HTERT RPE-1 (cell line): ENCODE measurements around the gene AURKAIP1.
"Not testable (repeated sequence)": the region's sequence is repeated elsewhere in the genome, so short reads cannot be mapped to it uniquely, and the experiment has no call there.

ENCODE experiments used
- in situ Hi-C: fragments of 300-500 bp; cut with MboI; formaldehyde crosslinking; loops from 4 replicates; pipeline ENCODE4 v1.14.3; 2020; ENCODE audit warnings: low sequenced_read_pairs

The AURKAIP1 gene

DNA sequence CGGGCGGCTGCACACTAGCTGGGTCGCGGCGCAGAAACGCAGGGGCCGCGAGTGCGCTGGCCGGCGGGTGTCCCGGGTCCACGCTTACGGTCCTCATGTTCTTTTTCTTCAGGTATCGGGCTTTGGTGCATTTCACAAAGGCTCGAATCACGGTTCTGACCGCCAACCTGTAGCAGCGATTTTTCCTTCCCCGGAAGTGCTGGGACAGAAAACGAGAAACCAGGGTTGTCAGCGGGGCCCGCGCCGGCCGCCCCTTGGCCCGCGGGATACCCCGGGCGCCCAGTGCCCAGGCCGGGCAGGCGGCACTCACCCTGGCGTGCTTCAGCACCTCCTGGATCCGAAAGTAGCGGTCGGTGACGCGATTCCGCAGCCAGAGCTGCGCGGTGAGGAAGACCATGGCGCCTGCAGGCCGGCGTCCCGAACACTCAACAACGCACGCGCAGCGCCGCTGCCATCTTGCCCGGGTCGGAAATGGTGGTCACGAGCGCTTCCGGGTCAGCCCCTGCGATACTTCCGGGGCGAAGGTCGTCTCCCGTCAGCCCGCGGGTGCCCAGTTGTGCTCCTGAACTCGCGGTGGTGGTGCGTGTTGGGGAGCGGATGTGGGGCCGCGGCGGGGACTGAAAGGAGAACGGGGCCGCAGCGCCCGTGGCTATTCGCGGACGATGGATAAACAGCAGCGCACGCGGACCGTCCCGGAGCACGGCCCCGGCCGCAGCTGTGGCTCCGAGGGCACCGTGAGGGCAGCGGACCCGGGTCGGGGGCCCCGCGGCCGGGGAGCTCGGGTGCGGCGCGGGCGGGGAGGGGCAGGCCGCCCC lies 32.0 kb upstream of the AURKAIP1 start, which contains the start of gene MRPL20:
MRPL20 (minus strand) TSS at position 473 of the 815 bp plus-strand sequence; CDS start at position 397, 76 bp downstream.
- in situ Hi-C loops, result no loop called here

DNA sequence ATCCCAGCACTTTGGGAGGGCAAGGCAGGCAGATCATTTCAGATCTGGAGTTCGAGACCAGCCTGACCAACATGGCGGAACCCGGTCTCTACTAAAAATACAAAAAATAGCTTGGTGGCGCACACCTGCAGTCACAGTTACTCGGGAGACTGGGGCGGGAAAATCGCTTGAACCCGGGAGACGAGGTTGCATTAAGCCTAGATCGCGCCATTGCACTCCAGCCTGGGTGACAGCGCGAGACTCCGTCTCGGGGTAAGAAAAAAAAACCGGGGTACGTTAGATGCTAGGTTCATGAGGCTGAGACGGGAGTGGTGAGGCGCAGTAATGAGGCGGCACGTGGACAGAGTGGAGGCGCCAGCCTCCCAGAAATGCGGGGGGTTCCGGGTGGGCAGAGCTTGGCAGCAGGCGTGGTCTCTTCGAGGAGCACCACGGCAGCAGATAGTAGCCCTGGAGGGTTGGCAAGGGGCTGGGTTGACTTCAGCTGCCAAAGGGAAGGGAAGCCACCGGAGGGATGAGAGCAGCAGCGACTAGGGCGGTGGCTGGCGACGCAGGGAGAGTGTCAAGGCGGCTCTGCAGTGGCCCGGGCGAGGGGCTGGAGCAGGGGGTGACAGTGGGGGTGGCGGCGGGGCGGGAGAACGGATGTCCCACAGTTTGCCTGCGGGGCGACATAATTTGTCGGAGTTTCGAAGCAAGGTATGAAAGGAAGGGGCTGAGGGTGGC lies 31.3 kb upstream of the AURKAIP1 start:
- in situ Hi-C loops, result no loop called here

DNA sequence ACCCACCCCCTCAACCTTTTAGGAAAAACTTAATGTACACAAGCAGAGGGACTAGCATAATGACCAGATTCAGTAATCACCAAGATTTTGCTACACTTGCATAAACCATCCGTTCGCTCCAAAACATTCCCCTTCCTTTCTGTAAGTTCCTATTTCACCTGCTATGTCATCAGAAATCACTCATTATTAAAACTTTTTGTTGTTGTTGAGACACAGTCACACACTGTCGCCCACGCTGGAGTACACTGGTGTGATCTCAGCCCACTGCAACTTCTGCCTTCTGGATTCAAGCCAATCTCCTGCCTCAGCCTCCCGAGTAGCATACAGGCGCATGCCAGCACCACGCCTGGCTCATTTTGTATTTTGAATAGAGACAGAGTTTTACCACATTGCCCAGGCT lies 28.6 kb upstream of the AURKAIP1 start:
- in situ Hi-C loops, result no loop called here

DNA sequence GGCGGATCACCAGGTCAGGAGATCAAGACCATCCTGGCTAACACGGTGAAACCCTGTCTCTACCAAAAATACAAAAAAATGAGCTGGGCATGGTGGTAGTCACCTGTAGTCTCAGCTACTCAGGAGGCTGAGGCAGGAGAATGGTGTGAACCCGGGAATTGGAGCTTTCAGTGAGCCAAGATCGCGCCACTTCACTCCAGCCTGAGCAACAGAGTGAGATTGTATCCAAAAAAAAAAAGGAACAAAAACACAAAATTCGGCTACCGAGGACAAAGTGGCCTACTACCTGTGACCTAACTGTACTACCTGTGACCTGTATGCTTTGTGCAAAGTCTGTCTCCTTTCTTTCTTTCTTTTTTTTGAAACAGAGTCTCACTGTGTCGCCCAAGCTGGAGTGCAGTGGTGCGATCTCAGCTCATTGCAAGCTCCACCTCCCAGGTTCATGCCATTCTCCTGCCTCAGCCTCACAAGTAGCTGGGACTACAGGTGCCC lies 27.9 kb upstream of the AURKAIP1 start:
- in situ Hi-C loops, result not testable (repeated sequence)

DNA sequence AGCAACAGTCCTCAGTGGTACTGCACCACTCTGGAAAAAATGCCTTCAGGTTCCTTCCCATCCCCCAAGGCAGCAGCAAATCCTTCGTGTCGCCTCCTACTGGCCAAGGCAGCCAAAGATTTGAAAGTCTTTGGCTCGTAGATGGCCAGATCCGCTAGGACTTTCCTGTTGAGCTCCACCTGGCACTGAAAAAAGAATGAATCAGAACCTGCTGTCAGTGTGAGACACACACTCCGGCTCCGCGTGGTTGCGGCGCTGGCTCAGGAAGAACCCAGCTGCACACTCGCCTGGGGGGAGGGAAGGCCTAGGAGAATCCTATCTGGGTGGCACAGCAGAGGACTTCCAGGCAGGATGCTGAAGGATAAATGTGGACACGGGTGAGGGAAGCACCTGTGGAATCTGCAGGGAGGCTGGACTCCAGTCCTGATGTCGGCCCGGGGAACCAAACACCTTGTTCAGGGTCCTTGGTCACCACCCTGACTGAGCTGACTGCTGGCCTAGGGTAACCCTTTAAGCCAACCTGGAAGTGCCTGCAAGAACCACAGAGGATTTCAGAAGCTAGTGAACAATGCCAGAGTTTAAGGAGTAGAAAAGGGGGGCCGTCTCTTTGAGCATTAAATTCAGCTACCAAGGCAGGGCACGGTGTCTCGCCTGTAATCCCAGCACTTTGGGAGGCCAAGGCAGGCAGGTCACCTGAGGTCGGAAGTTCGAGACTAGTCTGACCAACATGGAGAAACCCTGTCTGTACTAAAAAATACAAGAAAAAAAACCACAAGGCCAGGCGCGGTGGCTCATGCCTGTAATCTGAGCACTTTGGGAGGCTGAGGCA lies 27.3 kb upstream of the AURKAIP1 start:
- in situ Hi-C loops, result no loop called here

DNA sequence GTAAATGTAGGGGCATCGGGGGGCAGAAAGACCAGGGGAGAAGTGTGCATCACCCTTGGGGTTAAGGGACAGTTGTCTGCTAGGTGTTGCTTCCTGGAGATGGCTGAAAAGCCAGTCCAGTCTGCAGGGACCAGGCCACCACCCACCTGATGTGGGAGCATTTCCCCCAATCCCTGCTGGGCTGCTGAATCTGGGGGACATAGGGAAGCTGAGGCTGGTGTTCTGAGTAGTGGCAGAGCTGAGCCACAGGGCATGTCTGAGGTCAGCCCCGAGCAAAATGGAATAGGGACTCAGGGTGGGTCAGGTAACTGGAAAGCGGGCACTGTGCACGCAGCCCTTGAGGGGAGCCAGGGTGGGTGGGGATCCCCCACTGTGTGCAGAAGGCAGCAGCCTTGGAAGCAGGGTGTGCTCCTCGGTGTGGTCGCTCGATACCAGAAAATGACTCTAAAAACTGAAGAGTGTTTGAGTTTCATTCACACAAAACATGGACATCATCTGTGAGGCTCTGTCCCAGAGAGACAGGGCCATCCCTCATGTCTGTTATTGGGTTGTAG lies 26.5 kb upstream of the AURKAIP1 start:
- in situ Hi-C loops, result no loop called here

DNA sequence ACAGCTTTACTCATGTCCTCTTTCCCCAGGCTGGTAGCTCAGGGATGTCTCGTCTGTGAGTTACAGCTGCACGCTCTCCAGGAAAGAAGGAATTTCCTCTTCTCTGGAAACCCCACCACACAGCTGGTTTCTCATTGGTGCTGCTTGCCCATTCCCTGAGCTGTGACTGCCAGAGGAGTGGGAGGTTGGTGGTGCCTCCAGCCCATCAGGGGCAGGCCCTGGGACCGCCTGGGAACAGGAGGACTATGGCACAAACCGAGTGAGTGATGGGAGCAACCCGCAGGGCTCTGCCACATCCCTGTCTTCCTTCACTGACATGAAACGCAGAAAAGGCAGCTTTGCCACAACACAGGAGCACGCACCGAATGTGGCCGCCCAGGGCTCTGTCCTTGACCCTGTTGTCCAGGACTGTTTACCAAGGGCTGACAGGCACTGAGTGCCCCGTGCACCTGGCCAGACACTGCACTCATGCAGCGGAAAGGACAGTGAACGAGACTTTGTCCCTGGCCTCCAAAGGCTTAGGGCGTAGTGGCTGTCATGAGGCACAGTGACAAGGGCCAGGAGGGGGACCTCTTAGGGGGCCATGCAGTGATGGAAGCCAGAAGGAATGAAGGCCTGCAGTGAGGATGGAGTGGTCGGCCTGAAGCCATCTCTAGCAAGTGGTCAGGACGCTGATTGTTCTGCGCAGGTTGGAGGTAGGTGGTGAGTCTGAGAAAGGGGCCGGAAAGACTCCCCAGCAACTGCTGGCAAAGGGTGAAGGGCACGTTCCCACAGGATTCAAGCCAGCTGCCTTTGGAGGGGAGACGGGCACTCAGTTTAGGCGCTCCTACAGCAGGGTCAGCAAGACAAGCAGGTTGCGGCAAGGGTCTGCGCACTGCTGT lies 25.8 kb upstream of the AURKAIP1 start:
- in situ Hi-C loops, result no loop called here

DNA sequence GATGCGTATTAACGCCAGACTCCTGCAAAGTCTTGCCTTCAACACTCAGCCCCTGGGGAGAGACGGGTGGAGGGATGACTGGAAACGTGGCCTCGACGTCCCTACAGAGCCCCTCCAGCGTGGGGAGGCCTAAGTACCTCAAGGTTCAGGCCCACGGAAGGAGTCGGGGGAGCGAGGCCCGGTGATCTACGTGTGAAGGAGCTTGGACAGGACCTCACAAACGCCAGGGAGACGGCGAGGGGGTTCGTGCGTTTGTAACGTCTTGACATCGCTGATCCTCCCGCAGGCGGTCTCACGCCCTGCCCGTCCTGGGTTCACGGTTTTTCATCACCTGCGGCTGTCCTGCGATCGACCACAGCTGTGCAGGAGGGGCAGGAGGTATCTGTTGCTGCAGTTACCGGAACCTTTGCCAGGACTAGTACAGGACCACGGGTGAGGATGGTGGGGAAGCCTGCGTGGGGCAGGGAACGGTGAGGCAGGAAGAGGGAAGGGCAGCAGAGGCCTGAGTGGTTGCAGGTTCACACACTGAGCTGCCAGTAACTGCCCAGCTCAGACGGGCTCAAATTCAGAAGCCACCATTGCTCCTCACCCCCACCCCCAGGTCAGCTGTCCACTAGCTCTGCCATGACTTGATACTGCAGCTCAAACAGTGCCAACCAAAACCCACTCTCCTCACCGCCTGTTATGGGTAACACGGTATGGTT lies 25.0 kb upstream of the AURKAIP1 start:
- in situ Hi-C loops, result no loop called here

DNA sequence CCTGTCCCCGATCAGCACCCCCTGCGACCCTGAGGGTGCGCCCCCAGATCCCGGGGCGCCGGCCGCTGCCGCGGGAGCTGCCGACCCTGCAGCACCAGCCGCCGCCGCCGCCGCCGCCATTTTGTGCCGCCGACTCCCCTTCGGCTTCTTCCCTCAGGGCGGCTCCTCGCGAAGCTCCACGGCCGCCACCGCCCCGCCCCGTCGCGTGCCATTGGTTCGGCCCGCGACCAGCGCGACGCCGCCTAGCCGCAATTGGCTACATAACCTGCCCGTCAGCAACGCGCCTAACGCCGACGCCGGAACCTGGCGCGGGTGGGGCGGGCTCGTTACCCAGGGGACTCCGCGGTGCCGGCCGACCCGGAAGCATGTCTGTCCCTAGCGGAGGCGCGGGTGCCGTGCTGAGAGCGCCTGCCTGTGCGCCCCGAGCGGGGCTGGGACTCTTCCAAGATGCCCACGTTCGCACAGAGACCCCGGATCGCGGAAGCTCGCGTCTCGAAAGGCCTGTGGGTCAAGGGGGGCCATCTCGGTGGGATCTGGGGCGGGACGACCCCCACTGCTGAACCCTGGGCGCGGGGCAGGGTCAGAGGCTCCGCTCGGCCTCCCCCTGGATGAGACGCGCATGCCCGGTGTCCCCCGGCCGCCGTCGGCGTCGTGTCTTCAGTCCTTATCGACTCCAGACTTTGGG lies 24.3 kb upstream of the AURKAIP1 start, which contains the start of gene CCNL2:
CCNL2 (minus strand) TSS at position 149 of the 685 bp plus-strand sequence; CDS start at position 120, 29 bp downstream.
- in situ Hi-C loops, result no loop called here

DNA sequence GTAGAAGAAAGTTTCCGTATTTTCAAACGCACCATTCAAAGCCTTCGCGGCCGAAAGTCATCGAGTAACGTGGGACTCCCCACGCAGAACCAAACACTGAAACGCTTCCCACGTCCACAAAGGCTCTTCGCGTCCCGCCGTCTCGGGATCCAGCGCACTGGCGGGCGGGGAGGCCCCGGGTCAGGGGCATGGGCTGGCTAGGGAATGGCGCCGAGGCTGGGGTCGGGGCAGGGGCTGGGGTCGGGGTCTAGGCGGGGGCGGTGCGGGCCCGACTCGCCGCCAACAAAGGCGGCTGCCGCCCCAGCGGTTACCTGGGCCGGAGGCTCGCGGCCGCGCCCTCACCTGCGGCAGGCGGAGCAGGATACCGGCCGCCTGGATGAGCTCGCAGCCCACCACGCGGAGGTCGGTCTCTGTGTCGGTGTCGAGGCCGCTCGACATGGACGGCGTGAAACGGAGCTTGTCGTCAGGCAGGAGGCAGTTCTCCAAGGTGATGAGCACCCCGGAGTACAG lies 23.7 kb upstream of the AURKAIP1 start:
- in situ Hi-C loops, result no loop called here

DNA sequence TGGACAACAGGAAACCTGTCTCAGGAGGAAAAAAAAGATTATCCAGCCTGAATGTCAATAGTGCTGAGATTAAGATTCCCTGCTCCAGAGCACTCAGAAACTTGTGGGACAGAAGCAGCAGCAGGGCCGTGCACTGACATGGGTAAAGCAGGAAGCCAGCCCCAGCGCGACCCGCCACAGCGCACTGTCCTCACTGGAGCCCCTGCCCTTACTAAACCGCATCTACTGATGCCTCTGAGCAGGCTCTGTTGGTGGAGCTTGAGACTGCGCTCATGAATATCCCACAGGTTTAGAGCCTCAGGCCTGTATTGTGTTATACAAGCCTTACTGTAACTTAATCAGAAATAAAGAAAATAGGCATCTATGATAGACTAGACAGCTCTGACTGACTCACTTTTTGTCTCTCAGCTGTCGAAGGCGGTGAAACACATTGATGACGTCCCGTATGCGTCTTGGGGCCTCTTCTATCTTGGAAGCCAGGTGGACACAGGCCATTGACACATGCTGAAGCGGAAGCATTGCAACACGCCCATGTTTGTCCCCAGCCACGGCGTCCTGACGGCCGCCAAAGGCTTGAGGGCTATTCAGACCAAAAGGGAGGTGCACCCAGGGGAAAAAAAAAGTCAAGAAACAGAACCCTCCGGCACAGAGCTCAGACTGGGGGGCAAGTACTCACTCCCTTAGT lies 23.0 kb upstream of the AURKAIP1 start:
- in situ Hi-C loops, result no loop called here

DNA sequence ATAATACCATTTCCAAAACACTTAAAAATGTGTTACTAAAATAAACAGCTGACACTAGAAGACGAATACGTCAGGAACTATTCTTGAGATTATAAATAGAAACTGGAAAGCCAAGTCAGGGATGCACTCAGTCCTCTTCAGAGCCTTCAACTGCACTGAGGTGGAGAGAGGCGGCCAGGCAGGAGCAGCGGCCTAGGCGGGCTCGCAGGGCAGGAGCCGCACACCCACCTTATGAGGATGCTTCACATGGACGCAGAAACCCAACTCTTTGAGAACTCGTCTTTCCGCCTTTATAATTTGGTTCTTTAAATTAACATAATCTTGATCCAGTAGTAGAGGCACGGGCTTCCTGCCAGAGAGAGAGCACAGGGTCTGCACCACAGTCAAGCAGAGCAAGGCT lies 20.2 kb upstream of the AURKAIP1 start:
- in situ Hi-C loops, result no loop called here

DNA sequence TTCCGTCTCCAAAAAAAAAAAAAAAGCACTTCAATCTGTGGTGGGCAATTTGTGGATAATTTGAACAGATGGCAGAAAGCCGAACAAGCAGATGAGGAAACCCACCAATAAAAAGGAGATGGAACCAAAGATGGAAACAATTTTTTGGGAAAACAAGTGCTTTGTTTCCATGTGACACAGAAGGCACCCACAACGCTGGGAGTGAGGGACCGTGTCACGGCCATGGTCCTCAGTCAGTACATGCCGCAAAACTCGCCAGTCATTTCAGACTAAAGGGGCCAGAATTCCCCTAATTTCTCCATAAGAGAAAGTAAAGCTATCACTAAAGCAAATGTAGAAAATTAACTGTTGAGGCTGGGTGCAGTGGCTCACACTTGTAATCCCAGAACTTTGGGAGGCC lies 19.1 kb upstream of the AURKAIP1 start:
- in situ Hi-C loops, result no loop called here

DNA sequence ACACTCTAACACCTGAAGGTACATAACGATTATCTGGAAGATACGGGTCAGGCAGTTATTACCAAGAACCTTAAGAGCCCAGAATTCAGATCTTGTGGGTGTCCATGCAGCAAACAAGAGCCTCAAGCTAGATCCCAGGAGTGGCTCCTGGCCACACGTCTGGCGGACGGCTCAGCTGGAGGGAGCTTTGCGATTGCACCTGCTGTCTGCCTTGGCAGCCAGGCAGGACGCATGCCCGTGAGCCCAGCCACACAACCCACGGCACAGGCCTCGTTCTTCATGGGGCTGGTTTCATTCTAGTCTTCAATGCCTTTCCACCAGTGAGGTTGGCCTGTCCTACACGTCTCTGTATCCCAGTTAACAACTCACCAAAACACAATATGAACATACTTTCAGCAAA lies 18.4 kb upstream of the AURKAIP1 start:
- in situ Hi-C loops, result no loop called here

DNA sequence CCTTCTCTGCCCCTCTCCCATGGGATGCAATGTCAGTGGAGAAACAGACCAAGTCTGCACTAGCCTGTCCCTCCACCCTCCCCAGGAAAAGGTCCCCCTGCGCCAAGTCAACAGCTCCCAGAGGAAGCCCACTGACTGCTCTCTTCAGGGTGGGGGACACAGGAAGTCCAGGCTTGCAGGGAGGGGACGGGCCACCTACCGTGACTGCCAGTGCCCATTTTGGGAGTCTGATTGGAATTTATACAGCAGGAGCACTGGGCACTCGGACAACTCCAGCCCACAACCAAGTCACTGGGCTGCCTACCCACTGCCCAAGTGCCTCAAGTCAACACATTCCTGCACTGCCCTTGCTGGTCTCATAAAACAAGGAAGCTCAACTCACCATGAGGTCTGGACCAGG lies 18.0 kb upstream of the AURKAIP1 start:
- in situ Hi-C loops, result no loop called here

DNA sequence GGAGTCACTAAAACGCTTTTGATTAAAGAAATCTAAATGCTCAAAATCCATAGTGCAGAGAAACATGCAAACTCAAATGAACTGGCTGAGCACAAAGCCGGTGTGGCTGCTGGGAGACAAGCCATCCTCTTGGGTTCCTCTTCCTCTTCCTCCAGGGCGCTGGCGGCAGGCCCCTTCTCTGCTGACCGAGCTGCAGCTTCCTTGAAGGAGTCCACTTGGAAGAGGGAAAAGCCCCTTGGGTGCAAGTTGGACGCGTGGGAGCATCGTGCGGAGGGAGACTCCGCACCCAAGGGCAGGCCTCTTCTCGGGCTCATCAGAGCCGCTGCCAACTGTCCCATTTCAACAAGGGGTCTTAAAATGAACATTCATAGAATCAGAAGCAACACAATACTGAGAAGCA lies 16.2 kb upstream of the AURKAIP1 start:
- in situ Hi-C loops, result no loop called here

DNA sequence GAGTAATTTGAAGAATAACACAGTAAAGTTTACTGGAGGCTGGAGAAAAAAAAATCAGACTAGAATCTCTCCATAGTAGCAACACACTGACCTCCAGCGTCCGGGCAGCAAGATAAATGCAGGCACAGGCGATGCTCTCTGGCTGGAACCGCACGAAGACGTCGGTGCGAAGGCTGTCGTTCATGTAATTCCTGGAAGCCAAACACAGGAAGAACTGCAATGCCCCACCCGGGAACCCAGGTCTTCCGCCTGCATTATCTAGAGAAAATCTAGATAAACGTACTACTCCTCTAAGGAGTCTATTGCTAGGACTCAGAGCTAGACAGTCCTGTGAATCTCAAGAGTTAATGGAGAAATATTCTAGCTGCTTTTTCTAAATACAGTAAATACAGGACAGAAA lies 15.7 kb upstream of the AURKAIP1 start:
- in situ Hi-C loops, result no loop called here

DNA sequence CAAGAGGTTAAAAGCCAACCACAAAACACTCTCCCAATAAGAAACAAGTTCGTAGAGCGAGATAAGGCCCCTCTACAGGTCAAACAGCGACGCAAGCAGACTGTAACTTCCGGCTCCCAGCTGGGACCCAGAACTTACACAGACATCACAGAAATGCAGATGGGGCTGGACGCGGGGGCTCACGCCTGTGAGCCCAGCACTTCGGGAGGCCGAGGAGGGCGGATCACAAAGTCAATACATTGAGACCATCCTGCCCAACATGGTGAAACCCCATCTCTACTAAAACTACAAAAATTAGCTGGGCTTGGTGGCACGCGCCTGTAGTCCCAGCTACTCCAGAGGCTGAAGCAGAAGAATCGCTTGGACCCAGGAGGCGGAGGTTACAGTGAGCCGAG lies 13.1 kb upstream of the AURKAIP1 start:
- in situ Hi-C loops, result no loop called here
